Ectodermal cell (in vitro differentiated cells): Measurements from ENCODE around the gene CEMIP.
A peak's percentile ranks its signal among the peaks of the same experiment; 100 is the strongest.

Source experiments
- H3K27ac ChIP-seq: 2 replicates; pipeline ENCODE4 v1.7.0; 2013; ENCODE audit warnings: mild to moderate bottlenecking, low read depth, low read length; ENCODE audit not compliant: insufficient read depth, poor library complexity, severe bottlenecking
- H3K27me3 ChIP-seq: 2 replicates; pipeline ENCODE4 v1.7.0; 2013; ENCODE audit warnings: mild to moderate bottlenecking, low read length; ENCODE audit not compliant: insufficient read depth, control insufficient read depth, poor library complexity, severe bottlenecking
- H3K36me3 ChIP-seq: one replicate; pipeline ENCODE4 v1.7.0; 2013; ENCODE audit warnings: low read length; ENCODE audit not compliant: control insufficient read depth, insufficient read depth
- H3K4me1 ChIP-seq: one replicate; pipeline ENCODE4 v1.7.0; 2013; ENCODE audit warnings: low read length; ENCODE audit not compliant: control insufficient read depth, insufficient read depth
- H3K4me3 ChIP-seq: 2 replicates; pipeline ENCODE4 v1.7.0; 2013; ENCODE audit warnings: low read depth, low read length, control low read depth; ENCODE audit not compliant: insufficient read depth
- H3K9me3 ChIP-seq: 2 replicates; pipeline ENCODE4 v1.7.0; 2013; ENCODE audit warnings: mild to moderate bottlenecking, low read length, moderate library complexity; ENCODE audit not compliant: control insufficient read depth
- WGBS, 2 experiments: methylation state at CpG; one replicate each; pipeline ENCODE4 v1.1.7; 2013; ENCODE audit warnings: missing lambda C conversion rate in 2 of 2; 5-methylcytosine and 5-hydroxymethylcytosine counted together

CEMIP gene

GRCh38 chr15:80967991-80968510, 188.9 kb downstream of the CEMIP start:
- Histone ChIP-seq H3K4me3 (no peak overlapping the region), H3K9me3 (no peaks in the 10 kb centered on the region), H3K36me3 (no peaks in the 10 kb centered on the region), H3K4me1 (peaks cover 12% of the 10 kb centered on the region), H3K27ac (peak overlapping the region; percentile 44), H3K27me3 (no peaks in the 10 kb centered on the region)
- 95 to 97% methylated on average over 4 of the region's 4 CpGs for WGBS, 2 experiments

GRCh38 chr15:80969316-80969715, 190.1 kb downstream of the CEMIP start:
- H3K27ac ChIP-seq: no peak overlapping the region
- WGBS, 2 experiments: 93 to 94% methylated on average over 7 of the region's 7 CpGs

GRCh38 chr15:80970018-80970657, 191.0 kb downstream of the CEMIP start:
- Histone ChIP-seq H3K4me1 (peaks cover 12% of the 10 kb centered on the region), H3K4me3 (no peak overlapping the region), H3K27ac (no peak overlapping the region), H3K27me3 (no peaks in the 10 kb centered on the region), H3K9me3 (no peaks in the 10 kb centered on the region), H3K36me3 (no peaks in the 10 kb centered on the region)
- WGBS, 2 experiments: 60 to 68% methylated on average over 12 of the region's 12 CpGs

More at GRCh38 chr15:80969316-80969715, 190.1 kb downstream of the CEMIP start:
- no peaks in the 10 kb centered on the region for H3K27me3 ChIP-seq
- H3K9me3 ChIP-seq: no peaks in the 10 kb centered on the region
- H3K4me1 ChIP-seq: peaks cover 12% of the 10 kb centered on the region
- H3K4me3 ChIP-seq: no peak overlapping the region
- no peaks in the 10 kb centered on the region for H3K36me3 ChIP-seq

- H3K27ac ChIP-seq: no peak overlapping the region
- no peaks in the 10 kb centered on the region for H3K27me3 ChIP-seq
- 87 to 90% methylated on average over 3 of the region's 3 CpGs for WGBS, 2 experiments
- H3K36me3 ChIP-seq: no peaks in the 10 kb centered on the region
- no peaks in the 10 kb centered on the region for H3K9me3 ChIP-seq
- peaks cover 12% of the 10 kb centered on the region for H3K4me1 ChIP-seq
- H3K4me3 ChIP-seq: no peak overlapping the region
Measured at GRCh38 chr15:80970658-80971057, 191.5 kb downstream of the CEMIP start.

GRCh38 chr15:80971143-80971542, 192.0 kb downstream of the CEMIP start:
- Histone ChIP-seq H3K36me3 (no peaks in the 10 kb centered on the region), H3K4me3 (no peak overlapping the region), H3K27me3 (no peaks in the 10 kb centered on the region), H3K9me3 (no peaks in the 10 kb centered on the region), H3K27ac (no peak overlapping the region), H3K4me1 (peaks cover 12% of the 10 kb centered on the region)
- WGBS, 2 experiments: 45% methylated on average over 2 of the region's 2 CpGs

GRCh38 chr15:80972276-80972675, 193.1 kb downstream of the CEMIP start:
- WGBS, 2 experiments: 86 to 96% methylated on average over 3 of the region's 3 CpGs
- no peaks in the 10 kb centered on the region for H3K36me3 ChIP-seq

GRCh38 chr15:80974914-80975313, 195.7 kb downstream of the CEMIP start:
- Histone ChIP-seq H3K27me3 (no peaks in the 10 kb centered on the region), H3K36me3 (peaks cover 11% of the 10 kb centered on the region), H3K4me3 (no peak overlapping the region), H3K4me1 (no peaks in the 10 kb centered on the region), H3K9me3 (no peaks in the 10 kb centered on the region), H3K27ac (no peak overlapping the region)
- 89 to 92% methylated on average over 4 of the region's 4 CpGs for WGBS, 2 experiments

More at GRCh38 chr15:80972276-80972675, 193.1 kb downstream of the CEMIP start:
- no peaks in the 10 kb centered on the region for H3K9me3 ChIP-seq
- no peaks in the 10 kb centered on the region for H3K27me3 ChIP-seq
- peaks cover 9% of the 10 kb centered on the region for H3K4me1 ChIP-seq
- H3K4me3 ChIP-seq: no peak overlapping the region
- H3K27ac ChIP-seq: no peak overlapping the region

- no peak overlapping the region for H3K27ac ChIP-seq
- H3K4me3 ChIP-seq: no peak overlapping the region
- WGBS, 2 experiments: 91 to 95% methylated on average over 4 of the region's 4 CpGs
- H3K27me3 ChIP-seq: no peaks in the 10 kb centered on the region
- no peaks in the 10 kb centered on the region for H3K4me1 ChIP-seq
- H3K36me3 ChIP-seq: peaks cover 14% of the 10 kb centered on the region
- no peaks in the 10 kb centered on the region for H3K9me3 ChIP-seq
Measured at GRCh38 chr15:80976851-80977250, 197.7 kb downstream of the CEMIP start.

- Histone ChIP-seq H3K4me1 (no peaks in the 10 kb centered on the region), H3K9me3 (no peaks in the 10 kb centered on the region), H3K27me3 (no peaks in the 10 kb centered on the region), H3K4me3 (no peak overlapping the region), H3K36me3 (peaks cover 17% of the 10 kb centered on the region), H3K27ac (no peak overlapping the region)
- WGBS, 2 experiments: 21 to 32% methylated on average over 6 to 7 of the region's 7 CpGs
Measured at GRCh38 chr15:80977627-80978036, 198.5 kb downstream of the CEMIP start.

GRCh38 chr15:80978685-80979329, 199.6 kb downstream of the CEMIP start:
- H3K27me3 ChIP-seq: no peaks in the 10 kb centered on the region
- H3K9me3 ChIP-seq: no peaks in the 10 kb centered on the region
- peaks cover 17% of the 10 kb centered on the region for H3K36me3 ChIP-seq
- H3K4me1 ChIP-seq: no peaks in the 10 kb centered on the region
- no peak overlapping the region for H3K27ac ChIP-seq
- H3K4me3 ChIP-seq: no peak overlapping the region
- WGBS, 2 experiments: 92 to 93% methylated on average over 7 of the region's 7 CpGs
